NOMO-1 treated with dmso at 0.1 percent for 144 hours (cell line): ENCODE results near the gene RSPH10B.
"Not testable (repeated sequence)": the region's sequence is repeated elsewhere in the genome, so short reads cannot be mapped to it uniquely, and the experiment has no call there.

Experiments
- DNase-seq: peaks from one replicate; lab custom pipeline; 2025; ENCODE audit not compliant: unreplicated experiment; lab: John Stamatoyannopoulos, UW

RSPH10B gene

DNA sequence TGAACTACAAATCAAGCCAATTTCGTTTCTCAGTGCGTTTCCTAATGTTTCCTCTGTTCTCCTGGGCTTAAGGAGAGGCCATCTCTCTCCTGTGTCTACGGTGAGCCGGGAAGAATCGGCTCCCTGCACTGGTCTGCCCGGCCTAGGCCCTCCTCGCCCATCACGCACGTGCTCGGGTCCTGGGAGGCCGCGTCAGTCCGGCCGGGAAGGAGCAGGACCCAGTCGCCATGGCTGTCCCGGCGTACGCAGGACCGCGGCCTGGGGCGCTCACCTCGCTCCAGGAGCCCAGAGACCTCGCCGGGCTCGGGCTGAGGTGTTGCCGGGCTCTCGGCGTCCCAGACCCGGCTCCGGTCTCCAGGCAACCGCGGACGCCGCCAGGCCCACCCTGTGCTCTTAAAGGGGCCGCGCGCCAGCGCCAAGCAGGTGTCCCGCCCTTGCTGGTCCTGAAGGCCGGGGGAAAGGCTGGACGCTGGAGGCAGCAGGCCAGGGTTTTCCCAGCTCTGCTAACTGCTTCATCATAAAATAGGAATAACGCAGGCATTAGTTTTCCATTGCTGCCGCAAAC is at the start of gene RSPH10B:
TSS of gene RSPH10B (minus strand) at position 343 of the 565 bp plus-strand sequence. CDS start 3,573 bp downstream, outside the sequence.
- DNase-seq: not testable (repeated sequence)

DNA sequence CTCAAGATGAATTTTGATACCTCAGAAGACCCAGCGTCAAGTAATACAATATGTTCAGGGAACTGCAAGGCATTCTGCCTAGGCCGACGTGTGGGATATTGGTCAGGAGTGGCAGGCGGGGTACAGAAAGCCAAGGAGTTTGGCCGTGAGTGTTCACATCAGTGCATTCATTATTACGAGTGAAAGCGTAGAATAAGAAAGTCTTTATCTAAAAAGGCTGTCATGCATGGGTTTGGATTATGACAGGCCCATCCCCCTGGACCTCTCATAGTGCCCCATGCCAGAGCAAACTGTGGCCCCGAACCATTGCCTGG is 46.1 kb upstream of the RSPH10B start:
- no peak for DNase-seq

DNA sequence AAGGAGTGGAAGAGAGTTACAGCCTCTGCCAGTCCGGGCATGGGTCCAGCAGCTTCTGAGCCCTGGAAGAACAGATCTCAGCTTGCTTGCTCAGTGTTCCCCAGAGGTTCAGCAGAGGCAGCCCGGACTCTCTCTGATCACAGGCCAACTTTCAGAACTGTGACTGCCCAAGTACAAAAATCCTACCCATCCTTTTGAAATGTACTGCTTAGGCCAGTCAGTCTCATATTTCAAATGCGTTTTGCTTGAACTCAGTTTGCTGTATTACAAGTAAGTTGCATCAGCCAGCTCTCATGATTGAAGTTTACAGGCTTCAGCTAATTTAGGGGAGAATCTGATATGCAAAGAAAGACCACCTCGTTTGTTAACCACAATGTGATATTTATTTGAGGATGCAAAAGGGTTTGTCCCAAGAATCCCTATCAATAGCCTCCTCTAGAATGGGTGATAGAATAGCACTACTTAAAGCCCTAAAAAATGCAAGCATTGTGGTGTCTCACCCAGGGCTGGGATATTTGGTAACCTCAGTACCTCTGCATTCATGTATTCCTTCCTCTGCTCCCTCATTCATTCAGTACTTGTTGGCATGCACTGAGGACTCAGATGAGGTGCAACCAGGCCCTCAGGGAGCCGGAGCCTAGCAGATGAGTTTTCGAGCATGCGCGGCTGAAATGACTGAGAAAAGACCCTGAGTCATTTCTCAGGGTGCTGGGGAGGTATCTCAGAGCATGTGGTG is 45.6 kb upstream of the RSPH10B start:
- no peak for DNase-seq

DNA sequence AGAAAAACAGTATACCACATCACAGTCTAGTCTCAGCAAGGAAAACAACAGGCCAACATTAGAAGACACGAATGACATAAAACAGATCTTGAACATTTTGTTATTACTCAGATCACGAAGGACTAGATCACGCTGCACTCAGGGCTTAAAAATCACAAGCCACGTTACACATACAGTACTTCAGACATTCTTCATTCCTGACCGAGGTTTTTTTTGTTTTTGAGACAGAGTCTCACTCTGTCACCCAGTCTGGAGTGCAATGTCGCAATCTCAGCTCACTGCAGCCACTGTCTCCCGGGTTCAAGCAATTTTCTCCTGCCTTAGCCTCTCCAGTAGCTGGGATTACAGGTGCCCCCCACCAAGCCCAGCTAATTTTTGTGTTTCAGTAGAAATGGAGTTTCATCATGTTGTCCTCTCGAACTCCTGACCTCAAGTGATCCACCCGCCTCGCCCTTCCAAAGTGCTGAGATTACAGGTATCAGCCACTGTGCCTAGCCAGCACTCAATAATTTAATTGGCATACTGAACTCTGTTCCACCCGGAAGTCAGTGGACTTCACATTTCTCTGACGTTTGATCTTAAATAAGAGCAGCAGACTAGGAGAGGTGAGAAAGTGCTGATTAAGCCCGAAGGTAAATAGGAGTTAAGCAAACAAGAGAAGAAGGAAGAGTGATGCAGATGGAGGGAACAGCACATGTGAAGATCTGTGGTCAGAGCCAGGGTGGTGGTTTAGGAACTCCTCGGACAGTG is 42.0 kb upstream of the RSPH10B start:
- DNase-seq: no peak

DNA sequence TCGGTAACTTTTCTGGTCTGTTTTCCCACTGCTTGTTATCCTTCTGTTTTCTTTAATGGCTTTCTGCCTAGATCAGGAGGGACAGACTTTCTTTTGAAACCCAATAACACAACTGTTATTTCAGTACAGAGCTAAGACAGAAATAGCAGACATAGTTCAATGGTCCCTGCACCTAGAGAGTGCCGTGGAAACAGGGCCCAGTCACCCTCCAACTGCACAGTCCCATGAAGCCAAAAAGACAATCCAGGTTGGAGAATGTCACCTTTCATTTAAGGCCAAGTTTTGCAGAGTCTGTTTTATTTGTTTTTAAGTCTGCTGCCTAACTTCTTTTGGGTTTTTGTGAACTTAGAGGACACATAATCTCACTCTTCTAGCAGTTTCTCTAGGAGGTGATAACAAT is 41.1 kb upstream of the RSPH10B start:
- DNase-seq: no peak

DNA sequence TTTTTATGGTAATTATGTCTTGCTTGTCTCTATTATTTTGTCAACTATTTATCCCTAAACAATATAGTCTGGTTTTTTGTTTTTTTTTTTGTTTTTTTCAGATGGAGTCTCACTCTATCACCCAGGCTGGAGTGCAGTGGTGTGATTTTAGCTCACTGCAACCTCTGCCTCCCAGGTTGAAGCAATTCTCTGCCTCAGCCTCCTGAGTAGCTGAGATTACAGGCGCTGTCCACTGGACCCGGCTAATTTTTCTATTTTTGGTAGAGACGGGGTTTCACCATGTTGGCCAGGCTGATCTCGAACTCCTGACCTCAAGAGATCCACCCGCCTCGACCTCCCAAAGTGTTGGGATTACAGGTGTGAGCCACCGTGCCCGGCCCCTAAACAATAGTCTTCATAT is 39.9 kb upstream of the RSPH10B start:
- DNase-seq: not testable (repeated sequence)

DNA sequence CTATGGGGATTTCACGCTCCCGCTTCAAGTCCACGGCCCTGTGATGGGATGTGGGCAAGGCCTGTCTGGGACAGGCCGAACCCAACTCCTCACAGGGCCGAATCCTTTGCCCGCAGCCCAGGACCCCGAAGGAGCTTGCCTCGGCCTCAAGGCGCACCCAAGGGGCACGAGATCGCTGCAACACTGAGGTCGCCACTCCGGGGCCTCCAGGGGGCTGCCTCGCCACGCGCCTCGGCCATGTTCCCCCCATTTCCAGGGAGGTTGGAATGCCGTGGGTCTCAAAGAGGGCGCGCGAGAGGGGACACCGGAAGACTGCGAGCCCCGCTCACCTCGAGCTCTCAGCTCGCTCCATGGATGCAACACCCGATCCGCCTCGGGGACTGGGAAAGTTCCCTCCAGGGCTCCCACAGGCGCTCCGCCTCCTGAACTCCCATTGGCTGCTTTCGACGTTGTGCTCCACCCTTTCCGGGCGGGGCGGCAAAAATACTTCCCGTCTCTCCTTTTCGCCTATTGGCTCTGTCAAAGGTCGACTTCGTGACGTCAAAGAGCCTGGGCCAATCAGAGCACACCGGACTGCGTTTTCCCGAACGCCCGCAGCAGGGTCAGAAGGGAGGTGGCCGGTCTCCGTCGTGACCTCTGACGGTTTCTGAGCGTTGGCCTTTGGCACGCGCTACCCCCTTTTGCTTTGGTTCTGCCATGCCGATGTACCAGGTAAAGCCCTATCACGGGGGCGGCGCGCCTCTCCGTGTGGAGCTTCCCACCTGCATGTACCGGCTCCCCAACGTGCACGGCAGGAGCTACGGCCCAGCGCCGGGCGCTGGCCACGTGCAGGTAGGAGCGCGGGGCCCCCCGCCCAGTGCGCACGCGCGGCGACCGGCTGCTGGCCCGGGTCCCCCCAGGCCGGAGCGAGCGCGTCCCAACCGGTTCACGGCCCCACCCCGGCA is 38.5 kb upstream of the RSPH10B start, which contains the start of the genes AIMP2 and PMS2:
TSS of gene AIMP2 (plus strand) at position 605 of the 944 bp plus-strand sequence. CDS start at position 697, 92 bp downstream.
TSS of gene PMS2 (minus strand) at position 382 of the 944 bp plus-strand sequence. CDS start at position 352, 30 bp downstream.
- peak; percentile 98 for DNase-seq

DNA sequence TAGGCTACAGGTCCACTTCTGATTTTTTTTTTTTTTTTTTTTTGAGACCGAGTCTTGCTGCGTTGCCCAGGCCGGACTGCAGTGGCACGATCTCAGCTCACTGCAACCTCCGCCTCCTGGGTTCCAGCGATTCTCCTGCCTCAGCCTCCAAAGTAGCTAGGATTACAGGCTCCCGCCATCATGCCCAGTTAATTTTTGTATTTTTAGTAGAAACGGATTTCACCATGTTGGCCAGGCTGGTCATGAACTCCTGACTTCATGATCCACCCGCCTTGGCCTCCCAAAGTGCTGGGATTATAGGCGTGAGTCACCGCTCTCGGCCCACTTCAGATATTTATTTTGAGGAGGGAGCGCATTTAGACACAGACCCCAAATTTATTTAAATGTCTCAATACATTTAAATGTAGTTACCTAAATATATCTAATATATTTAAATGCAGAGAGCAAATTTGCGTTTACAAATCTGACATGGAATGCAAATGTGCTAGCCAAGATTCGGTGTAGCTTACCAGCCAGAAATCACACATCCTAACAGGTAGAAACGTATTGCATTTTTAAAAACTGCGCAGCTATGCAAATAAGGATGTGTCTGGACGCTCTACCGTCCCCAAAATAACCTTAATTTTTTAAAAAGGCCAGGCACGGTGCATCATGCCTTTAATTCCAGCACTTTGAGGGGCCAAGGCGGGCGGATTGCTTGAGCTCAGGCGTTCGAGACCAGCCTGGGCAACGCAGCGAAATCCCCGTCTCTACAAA is 37.5 kb upstream of the RSPH10B start:
- not testable (repeated sequence) for DNase-seq

DNA sequence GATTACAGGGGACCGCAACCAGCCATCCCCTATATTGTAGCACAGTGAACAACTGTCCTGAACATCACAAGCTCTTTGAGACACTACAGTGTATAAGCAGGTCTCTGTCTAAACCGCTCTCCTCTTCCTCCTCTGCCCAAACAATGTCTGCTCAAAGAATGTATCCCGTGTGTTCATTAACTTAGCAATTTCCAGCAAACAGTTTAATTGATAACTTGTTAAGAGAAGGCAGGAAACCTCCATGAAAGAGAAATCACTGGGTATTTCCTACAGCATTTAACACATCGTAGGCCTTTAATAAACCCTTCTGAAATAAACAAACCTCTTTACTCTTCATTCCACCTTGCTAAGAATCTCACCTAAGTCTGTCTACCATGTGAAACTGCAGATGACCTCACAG is 36.9 kb upstream of the RSPH10B start:
- no peak for DNase-seq

DNA sequence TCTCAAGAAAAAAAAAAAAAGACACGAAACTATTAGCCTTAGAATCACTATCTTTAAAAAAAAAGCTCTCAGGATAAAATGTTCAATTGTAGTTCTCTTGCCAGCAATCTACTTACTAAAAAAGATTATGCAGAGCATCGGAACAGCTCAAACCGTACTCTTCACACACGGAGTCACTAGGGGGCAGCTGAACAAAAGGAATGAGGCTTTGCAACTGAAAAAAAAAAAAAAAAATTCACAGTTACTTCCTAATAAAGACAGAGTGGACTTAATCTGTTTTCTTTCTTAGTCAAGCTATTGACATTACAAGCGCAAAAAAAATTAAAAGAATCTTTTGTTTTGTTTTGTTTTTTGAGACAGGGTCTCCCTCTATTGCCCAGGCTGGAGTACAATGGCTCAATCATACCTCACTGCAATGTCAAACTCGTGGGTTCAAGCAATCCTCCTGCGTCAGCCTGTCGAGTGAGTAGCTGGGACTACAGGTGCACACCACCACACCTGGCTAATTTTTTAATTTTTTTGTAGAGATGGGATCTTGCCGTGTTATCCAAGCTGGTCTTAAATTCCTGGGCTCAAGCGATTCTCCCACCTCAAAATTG is 26.8 kb upstream of the RSPH10B start:
- peak; percentile 23 for DNase-seq

DNA sequence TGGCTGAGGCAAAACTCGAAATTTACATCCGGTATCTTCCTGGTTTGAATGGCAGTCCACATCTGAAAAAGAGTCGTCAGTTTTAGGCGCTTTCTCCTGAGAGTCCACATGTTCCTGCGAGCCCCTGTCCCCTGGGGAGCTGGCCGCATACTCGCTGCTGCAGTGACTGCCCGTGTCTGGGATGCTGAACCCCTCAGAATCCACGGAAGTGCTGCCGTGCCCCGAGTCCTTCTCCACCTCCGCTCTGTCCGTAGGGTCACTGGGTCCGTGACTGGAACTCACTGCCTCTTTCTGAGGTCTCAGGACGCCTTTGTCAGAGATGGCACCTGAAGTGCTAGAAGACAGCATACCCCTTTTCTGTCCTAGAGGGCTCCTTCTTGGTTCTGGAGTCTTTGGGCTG is 16.6 kb upstream of the RSPH10B start:
- not testable (repeated sequence) for DNase-seq

DNA sequence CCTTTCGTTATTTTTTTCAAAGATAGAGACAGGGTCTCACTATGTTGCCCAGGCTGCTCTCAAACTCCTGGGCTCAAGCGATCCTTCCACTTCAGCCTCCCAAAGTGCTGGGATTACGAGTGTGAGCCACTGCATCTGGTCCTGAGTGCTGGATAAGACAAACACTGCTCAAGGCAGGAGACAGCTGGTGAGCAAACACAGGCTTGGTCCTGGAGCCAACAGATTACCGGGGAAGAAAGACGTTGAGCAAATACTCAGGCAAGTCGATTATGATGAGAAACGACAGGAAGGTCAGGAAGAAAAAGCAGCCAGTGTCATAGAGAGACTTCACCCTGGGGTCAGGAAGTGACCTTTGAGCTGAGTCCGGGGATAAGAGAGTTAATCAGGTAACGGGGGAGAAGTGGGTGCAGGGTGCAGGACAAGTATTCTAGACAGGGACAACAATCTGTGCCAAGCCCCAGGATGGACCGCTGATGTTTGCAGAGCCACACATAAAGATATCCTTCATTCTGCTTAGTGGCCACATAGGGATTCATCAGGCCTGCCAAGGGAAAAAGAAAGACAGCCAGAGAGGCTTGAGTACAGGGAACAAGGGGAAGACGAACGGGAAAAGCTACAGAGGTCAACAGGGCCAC is 9.3 kb upstream of the RSPH10B start:
- DNase-seq: not testable (repeated sequence)

DNA sequence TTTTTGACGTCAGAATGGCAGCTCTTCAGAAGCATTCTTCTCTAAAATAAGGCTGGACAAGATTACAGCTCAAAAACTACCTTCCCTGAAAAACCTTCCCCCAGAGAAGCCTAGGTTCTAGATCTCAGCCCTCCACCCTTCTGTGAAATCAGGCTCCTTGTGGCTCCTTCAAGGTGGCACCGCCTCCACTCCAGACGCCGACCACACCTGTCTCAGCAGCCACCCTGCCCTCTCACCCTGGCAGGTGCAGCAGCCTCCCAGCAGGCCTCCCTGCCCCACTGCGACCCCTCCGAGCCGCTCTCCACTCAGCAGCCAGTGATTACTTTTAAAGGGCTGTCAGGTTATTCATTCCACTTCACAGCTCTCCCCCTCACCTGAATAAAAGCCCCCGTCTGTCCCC is 3.1 kb upstream of the RSPH10B start:
- DNase-seq: not testable (repeated sequence)

DNA sequence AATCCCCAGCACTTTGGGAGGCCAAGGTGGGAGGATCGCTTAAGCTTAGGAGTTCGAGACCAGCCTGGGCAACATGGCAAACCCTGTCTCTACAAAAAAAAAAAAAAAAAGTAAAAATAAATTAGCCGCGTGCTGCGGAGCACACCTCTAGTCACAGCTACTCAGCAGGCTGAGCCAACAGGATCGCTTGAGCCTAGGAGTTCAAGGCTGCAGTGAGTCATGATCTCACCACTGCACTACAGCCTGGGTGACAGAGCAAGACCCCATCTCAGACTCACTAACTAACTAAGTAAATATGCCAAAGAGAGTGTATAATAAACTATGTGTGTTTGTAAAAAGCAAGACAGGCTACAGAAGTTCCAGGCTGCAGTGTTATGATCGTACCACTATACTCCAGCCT is 6.7 kb downstream of the RSPH10B start:
- not testable (repeated sequence) for DNase-seq

DNA sequence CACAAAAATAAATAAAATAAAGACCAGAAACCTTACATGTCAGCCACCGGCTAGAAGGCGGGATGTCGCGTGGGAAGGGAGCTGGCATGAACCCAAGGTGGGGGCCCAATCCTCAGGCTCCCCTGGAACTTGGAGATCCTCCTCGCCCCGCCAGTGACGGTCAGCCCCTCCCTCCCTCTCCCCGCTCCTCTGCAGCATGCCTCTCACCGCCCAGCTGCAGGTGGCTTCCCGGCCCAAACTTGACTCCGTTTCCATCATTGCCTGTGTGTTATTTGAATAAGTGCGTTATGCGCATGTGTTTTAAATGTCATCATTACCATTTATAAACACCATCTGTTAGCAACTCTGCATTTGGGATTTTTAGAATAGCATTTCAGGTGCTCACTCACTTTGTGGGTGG is 7.3 kb downstream of the RSPH10B start:
- not testable (repeated sequence) for DNase-seq

DNA sequence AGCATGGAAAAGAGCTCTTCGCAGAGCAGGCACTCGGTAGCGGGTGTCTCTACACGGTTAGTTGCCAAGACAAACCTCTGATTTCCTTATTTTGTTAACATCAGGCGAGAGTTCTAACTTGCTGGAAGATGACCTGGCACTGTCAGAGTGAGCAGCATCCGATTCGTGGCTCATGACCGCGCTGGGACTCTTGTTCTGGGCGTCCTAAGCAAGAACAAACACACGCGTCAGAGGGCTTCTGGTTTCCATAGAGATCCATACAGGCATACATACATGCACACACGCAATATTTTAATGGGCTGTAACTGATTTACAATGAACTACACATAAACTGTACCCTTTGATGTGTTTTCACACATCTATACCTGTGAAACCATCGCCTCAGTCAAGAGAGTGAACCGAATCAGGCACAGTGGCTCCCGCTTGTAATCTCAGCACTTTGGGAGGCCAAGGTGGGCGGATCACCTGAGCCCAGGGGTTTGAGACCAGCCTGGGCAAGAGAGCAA is 35.5 kb downstream of the RSPH10B start:
- not testable (repeated sequence) for DNase-seq

DNA sequence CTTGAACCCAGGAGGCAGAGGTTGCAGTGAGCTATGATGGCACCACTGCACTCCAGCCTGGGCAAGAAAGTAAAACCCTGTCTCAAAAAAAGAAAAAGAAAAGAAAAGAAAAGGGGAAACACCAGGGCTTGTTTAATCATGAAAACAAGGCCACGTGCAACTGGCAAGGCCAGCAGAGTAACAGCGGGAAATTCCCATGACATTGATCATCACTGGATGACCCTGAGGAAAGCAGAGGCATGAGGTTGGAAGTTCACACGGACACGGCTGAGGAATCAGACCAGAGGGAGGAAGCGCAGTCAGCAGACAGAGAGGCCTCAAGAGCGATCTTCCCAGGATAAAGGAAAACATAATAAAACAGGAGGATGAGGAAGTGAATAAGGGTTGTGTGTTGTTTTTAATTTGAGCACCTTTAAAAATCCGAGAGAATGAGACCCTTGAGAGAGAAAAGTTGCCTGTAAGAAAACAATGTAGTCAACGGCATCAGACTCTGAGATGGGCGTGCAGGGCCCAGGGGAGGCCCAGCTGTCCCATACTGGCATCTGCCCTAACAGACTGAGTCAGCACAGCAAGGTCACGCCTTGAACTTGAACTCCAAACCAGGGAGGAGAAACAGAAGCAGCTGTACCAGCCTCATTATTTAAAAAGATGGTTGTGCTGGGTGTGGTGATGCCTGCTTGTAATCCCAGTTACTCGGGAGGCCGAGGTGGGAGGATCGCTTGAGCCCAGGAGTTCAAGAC is 38.4 kb downstream of the RSPH10B start:
- DNase-seq: not testable (repeated sequence)

DNA sequence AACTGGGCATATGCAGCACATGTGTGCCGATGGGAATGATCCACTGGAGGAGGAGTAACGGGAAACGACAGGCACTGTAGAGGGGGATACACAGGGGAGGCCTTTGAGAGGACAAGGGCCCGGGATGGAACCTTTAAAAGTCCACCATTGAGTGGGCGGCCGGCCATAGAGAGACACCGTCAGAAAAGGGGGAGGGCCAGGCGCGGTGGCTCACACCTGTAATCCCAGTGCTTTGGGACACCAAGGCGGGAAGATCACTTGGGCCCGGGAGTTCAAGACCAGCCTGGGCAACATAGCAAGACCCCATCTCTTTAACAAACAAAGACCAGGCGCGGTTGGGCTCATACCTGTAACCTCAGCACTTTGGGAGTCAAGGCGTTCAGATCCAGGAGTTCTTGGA is 39.2 kb downstream of the RSPH10B start:
- not testable (repeated sequence) for DNase-seq
